GM23338 (cell line): ENCODE measurements around the gene C1orf50. TPM values are rescaled to one million over a fixed set of nuclear protein-coding genes. Genes with fewer than 3 reads are reported as not detected.

Experiments used
- ATAC-seq: fragments of 200-7000 bp; cut with Tn5 transposase; 3 replicates; pipeline ENCODE4 v1.9.1; 2020
- DNase-seq: peaks from one replicate; pipeline ENCODE4 v3.0.0-alpha.2; 2015; ENCODE audit warnings: low spot score
- H2AFZ ChIP-seq: fragments of 200-600 bp; sonication (generic); 2 replicates; pipeline ENCODE4 v1.8.0; 2016; ENCODE audit warnings: antibody characterized with exemption, mild to moderate bottlenecking, moderate library complexity
- H3F3A ChIP-seq: fragments of 200-600 bp; sonication (generic); replicated peaks from 2 replicates; pipeline ENCODE4 v1.8.0; 2017; ENCODE audit warnings: antibody characterized with exemption, mixed run types, low read depth
- H3K27ac ChIP-seq: fragments of 200-600 bp; sonication (generic); 2 replicates; pipeline ENCODE4 v1.6.1; 2016; ENCODE audit warnings: low read depth
- H3K27me3 ChIP-seq: fragments of 200-600 bp; sonication (generic); 2 replicates; pipeline ENCODE4 v1.8.0; 2016; ENCODE audit warnings: mild to moderate bottlenecking, mixed run types, moderate library complexity; ENCODE audit not compliant: insufficient read depth
- H3K36me3 ChIP-seq: fragments of 200-600 bp; sonication (generic); 2 replicates; pipeline ENCODE4 v1.8.0; 2016; ENCODE audit warnings: mild to moderate bottlenecking; ENCODE audit not compliant: insufficient read depth
- H3K4me1 ChIP-seq: fragments of 200-600 bp; sonication (generic); 2 replicates; pipeline ENCODE4 v1.8.0; 2016; ENCODE audit warnings: mild to moderate bottlenecking, moderate library complexity; ENCODE audit not compliant: insufficient read depth
- H3K4me2 ChIP-seq: fragments of 200-600 bp; sonication (generic); 2 replicates; pipeline ENCODE4 v1.7.1; 2017; ENCODE audit warnings: mixed run types
- H3K4me3 ChIP-seq: fragments of 200-600 bp; sonication (generic); 2 replicates; pipeline ENCODE4 v1.6.1; 2016; ENCODE audit warnings: mixed run types
- H3K79me2 ChIP-seq: fragments of 200-600 bp; sonication (generic); replicated peaks from 2 replicates; pipeline ENCODE4 v1.8.0; 2017; ENCODE audit warnings: mild to moderate bottlenecking; ENCODE audit not compliant: insufficient read depth
- H3K9me2 ChIP-seq: fragments of 200-600 bp; sonication (generic); 2 replicates; pipeline ENCODE4 v1.8.0; 2017; ENCODE audit not compliant: insufficient read depth
- H4K20me1 ChIP-seq: fragments of 200-600 bp; sonication (generic); replicated peaks from 2 replicates; pipeline ENCODE4 v1.8.0; 2017; ENCODE audit warnings: mild to moderate bottlenecking; ENCODE audit not compliant: insufficient read depth
- H3K27ac Mint-ChIP-seq: 2 replicates; pipeline ENCODE4 v1.8.0; 2020; ENCODE audit warnings: inconsistent platforms, mild to moderate bottlenecking, moderate library complexity, mixed read lengths
- H3K27me3 Mint-ChIP-seq: 3 replicates; pipeline ENCODE4 v1.8.0; 2022; ENCODE audit warnings: low read depth, mild to moderate bottlenecking, moderate library complexity, mixed read lengths, inconsistent platforms; ENCODE audit not compliant: insufficient read depth, poor library complexity
- H3K36me3 Mint-ChIP-seq: 3 replicates; pipeline ENCODE4 v1.8.0; 2021; ENCODE audit warnings: low read depth, mild to moderate bottlenecking, inconsistent platforms, moderate library complexity, mixed read lengths
- H3K4me1 Mint-ChIP-seq: 3 replicates; pipeline ENCODE4 v1.8.0; 2020; ENCODE audit warnings: mild to moderate bottlenecking, inconsistent platforms, mixed read lengths
- H3K4me3 Mint-ChIP-seq: 3 replicates; pipeline ENCODE4 v1.8.0; 2021; ENCODE audit warnings: moderate library complexity, mild to moderate bottlenecking, inconsistent platforms, mixed read lengths
- H3K9me3 Mint-ChIP-seq: 3 replicates; pipeline ENCODE4 v1.8.0; 2020; ENCODE audit warnings: moderate library complexity, mild to moderate bottlenecking, inconsistent platforms, mixed read lengths
- CREB1 ChIP-seq: fragments of 250-450 bp; sonication (Bioruptor Pico); IDR thresholded peaks from 2 replicates; pipeline ENCODE4 v1.5.0; 2020; ENCODE audit warnings: low read depth, mild to moderate bottlenecking, moderate library complexity
- EZH2 ChIP-seq: fragments of 200-600 bp; sonication (generic); IDR thresholded peaks from one replicate; pipeline ENCODE4 v1.8.0; 2017; ENCODE audit warnings: antibody characterized with exemption, mild to moderate bottlenecking, low read depth; ENCODE audit not compliant: unreplicated experiment
- EZH2phosphoT487 ChIP-seq: fragments of 200-600 bp; sonication (generic); IDR thresholded peaks from one replicate; pipeline ENCODE4 v1.8.1; 2018; ENCODE audit warnings: antibody characterized with exemption; ENCODE audit not compliant: unreplicated experiment
- POLR2AphosphoS5 ChIP-seq: IDR thresholded peaks from 2 replicates; pipeline ENCODE4 v1.6.1; 2016; ENCODE audit warnings: antibody characterized with exemption, low read depth
- STAT1 ChIP-seq: IDR thresholded peaks from one replicate; pipeline ENCODE4 v1.6.1; 2016; ENCODE audit warnings: antibody characterized with exemption; ENCODE audit not compliant: unreplicated experiment
- ZNF114 ChIP-seq: fragments of 250-450 bp; sonication (Bioruptor Pico); IDR thresholded peaks from 2 replicates; pipeline ENCODE4 v1.5.0; 2020; ENCODE audit warnings: mild to moderate bottlenecking, moderate library complexity
- ZNF331 ChIP-seq: fragments of 250-450 bp; sonication (Bioruptor Pico); IDR thresholded peaks from 2 replicates; pipeline ENCODE4 v1.5.0; 2020; ENCODE audit warnings: low read depth, mild to moderate bottlenecking, moderate library complexity
- polyA plus RNA-seq: library from polyadenylated mRNA; unstranded; fragments of >200 nt; fragmentation: Nextera tagmentation; extraction: Ambion mirVana; gene quantifications from 2 replicates; pipeline ENCODE4 v1.2.1, GENCODE V29; 2016
- total RNA-seq: library from RNA; depleted of rRNA; stranded (reverse); fragments of >200 nt; shearing (Covaris generic); gene quantifications from 2 replicates; pipeline ENCODE4 v1.2.3, GENCODE V29; 2014
- TF ChIP-seq, protein P1 (sequence below): IDR thresholded peaks from one replicate; pipeline ENCODE4 v1.6.1; 2018; ENCODE audit warnings: antibody characterized with exemption; ENCODE audit not compliant: unreplicated experiment
- TF ChIP-seq, protein P2 (sequence below): IDR thresholded peaks from 2 replicates; pipeline ENCODE4 v1.6.1; 2016; ENCODE audit warnings: antibody characterized with exemption
- TF ChIP-seq, protein P3 (sequence below), 2 experiments: fragments of 200-600 bp in 1 of 2; sonication (generic) in 1 of 2; conservative IDR thresholded peaks; 2 replicates each; pipeline versions ENCODE4 v1.5.1 to v1.6.1; 2016 to 2017; ENCODE audit warnings: antibody characterized with exemption in 2 of 2, low read depth in 2 of 2, mild to moderate bottlenecking in 2 of 2, moderate library complexity in 1 of 2
- TF ChIP-seq, protein P4 (sequence below): fragments of 250-450 bp; sonication (Bioruptor Pico); IDR thresholded peaks from 2 replicates; pipeline ENCODE4 v1.5.0; 2020; ENCODE audit warnings: mild to moderate bottlenecking, moderate library complexity

The C1orf50 gene
- total and polyA plus RNA-seq, 2 experiments from 2014 or later = 4.4 to 4.7 TPM

DNA sequence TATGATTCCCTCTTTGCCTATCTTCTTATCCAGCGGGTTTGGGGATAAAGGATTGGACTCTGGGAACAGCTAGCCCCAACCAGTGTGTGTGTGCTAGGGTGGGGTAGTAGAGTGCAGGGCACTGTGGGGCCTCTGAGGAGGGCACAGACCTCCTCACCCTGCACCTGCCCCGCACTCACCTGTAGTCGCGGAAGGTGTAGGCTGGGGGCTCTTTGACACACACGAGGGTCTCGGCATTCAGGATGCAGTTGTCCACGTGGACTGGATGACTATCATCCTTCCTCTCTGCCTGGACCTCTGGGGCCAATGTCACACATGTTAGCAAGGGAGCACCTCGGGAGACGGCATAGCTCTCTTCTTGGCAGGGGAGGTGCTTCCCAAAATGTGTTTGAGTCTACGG lies 19.0 kb upstream of the C1orf50 start (continued):
- TF ChIP-seq, protein P1, sequence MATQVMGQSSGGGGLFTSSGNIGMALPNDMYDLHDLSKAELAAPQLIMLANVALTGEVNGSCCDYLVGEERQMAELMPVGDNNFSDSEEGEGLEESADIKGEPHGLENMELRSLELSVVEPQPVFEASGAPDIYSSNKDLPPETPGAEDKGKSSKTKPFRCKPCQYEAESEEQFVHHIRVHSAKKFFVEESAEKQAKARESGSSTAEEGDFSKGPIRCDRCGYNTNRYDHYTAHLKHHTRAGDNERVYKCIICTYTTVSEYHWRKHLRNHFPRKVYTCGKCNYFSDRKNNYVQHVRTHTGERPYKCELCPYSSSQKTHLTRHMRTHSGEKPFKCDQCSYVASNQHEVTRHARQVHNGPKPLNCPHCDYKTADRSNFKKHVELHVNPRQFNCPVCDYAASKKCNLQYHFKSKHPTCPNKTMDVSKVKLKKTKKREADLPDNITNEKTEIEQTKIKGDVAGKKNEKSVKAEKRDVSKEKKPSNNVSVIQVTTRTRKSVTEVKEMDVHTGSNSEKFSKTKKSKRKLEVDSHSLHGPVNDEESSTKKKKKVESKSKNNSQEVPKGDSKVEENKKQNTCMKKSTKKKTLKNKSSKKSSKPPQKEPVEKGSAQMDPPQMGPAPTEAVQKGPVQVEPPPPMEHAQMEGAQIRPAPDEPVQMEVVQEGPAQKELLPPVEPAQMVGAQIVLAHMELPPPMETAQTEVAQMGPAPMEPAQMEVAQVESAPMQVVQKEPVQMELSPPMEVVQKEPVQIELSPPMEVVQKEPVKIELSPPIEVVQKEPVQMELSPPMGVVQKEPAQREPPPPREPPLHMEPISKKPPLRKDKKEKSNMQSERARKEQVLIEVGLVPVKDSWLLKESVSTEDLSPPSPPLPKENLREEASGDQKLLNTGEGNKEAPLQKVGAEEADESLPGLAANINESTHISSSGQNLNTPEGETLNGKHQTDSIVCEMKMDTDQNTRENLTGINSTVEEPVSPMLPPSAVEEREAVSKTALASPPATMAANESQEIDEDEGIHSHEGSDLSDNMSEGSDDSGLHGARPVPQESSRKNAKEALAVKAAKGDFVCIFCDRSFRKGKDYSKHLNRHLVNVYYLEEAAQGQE = no peak
- TF ChIP-seq POLR2AphosphoS5 (no peak), ZNF331 (no peak), EZH2 (no peak), STAT1 (no peak), CREB1 (no peak)

DNA sequence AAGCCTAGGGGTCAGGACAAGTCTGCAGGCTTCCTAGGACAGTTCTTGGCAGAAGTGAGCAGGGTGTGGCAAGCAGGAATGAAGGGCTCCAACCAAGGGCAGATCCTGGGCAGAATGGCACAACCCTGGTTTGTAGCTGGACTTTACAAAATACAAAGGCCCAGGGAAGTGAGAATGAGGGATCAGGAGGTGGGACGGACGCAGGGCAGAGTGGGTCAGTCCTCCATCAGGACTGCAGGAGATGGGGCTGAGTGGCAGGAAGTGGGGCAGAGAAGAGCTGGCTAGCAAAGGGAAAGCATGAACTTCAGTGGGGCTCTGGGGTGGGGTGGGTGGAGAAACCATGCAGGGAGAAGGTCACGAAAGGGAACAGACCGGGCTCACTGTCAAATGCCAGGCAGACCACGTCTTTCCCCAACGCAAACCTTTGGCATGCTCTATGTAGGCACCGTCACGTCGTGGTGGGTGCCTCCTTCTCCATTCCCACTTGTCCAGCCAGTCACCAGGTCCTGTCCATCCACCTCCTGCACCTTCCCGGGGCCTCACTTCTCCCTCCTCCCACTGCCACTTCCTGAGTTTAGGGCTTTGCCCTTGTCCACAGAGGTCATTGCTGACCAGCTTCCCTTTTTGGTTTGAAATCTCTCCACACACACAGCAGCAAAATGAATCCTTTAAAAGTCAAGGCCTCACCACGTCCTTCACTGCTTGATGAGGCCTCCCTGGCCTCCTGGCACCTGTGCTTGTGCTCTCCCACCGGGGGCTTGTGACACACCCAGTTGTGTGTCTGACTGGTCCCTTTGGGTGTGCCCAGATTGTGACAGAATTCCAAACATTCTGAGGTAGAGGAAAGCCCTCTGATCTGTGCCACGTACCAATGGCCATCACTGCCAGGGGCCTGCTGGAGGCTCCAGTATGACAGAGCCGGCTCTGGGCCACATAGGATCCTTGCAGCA lies 18.3 kb upstream of the C1orf50 start:
- peaks cover 15% of the 10 kb centered on the region for H3K9me3 Mint-ChIP-seq
- Histone ChIP-seq H3K4me2 (no peak overlapping the region), H2AFZ (no peak overlapping the region), H4K20me1 (no peaks in the 10 kb centered on the region), H3K27ac (no peak overlapping the region), H3K4me1 (no peaks in the 10 kb centered on the region), H3F3A (0 out of 2 replicates have a peak, but pooled peaks cover 3% of the 10 kb centered on the region), H3K79me2 (no peaks in the 10 kb centered on the region), H3K4me3 (no peak overlapping the region), H3K27me3 (no peaks in the 10 kb centered on the region), H3K36me3 (peaks cover 27% of the 10 kb centered on the region), H3K9me2 (no peaks in the 10 kb centered on the region)
- peaks cover under 1% of the 10 kb centered on the region; the same call in 2 of the 3 replicates for H3K4me1 Mint-ChIP-seq
- DNase-seq (no peak), ATAC-seq (no peak)
- H3K27ac Mint-ChIP-seq = no peak overlapping the region
- no peak overlapping the region for H3K4me3 Mint-ChIP-seq
- peaks cover 17% of the 10 kb centered on the region for H3K27me3 Mint-ChIP-seq
- H3K36me3 Mint-ChIP-seq = peaks cover 57% of the 10 kb centered on the region
- no peak for TF ChIP-seq ZNF114 (CRISPR knock-in tag)
- TF ChIP-seq EZH2 = no peak
- TF ChIP-seq, protein P2, sequence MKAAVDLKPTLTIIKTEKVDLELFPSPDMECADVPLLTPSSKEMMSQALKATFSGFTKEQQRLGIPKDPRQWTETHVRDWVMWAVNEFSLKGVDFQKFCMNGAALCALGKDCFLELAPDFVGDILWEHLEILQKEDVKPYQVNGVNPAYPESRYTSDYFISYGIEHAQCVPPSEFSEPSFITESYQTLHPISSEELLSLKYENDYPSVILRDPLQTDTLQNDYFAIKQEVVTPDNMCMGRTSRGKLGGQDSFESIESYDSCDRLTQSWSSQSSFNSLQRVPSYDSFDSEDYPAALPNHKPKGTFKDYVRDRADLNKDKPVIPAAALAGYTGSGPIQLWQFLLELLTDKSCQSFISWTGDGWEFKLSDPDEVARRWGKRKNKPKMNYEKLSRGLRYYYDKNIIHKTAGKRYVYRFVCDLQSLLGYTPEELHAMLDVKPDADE = no peak
- no peak for TF ChIP-seq POLR2AphosphoS5
- TF ChIP-seq, protein P3, sequence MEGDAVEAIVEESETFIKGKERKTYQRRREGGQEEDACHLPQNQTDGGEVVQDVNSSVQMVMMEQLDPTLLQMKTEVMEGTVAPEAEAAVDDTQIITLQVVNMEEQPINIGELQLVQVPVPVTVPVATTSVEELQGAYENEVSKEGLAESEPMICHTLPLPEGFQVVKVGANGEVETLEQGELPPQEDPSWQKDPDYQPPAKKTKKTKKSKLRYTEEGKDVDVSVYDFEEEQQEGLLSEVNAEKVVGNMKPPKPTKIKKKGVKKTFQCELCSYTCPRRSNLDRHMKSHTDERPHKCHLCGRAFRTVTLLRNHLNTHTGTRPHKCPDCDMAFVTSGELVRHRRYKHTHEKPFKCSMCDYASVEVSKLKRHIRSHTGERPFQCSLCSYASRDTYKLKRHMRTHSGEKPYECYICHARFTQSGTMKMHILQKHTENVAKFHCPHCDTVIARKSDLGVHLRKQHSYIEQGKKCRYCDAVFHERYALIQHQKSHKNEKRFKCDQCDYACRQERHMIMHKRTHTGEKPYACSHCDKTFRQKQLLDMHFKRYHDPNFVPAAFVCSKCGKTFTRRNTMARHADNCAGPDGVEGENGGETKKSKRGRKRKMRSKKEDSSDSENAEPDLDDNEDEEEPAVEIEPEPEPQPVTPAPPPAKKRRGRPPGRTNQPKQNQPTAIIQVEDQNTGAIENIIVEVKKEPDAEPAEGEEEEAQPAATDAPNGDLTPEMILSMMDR (conservative IDR thresholded peaks at IDR 0.05; ENCODE audit: low read depth in 2 of 2) = no peak
- no peak for TF ChIP-seq CREB1
- TF ChIP-seq EZH2phosphoT487 = no peak
- TF ChIP-seq, protein P4, sequence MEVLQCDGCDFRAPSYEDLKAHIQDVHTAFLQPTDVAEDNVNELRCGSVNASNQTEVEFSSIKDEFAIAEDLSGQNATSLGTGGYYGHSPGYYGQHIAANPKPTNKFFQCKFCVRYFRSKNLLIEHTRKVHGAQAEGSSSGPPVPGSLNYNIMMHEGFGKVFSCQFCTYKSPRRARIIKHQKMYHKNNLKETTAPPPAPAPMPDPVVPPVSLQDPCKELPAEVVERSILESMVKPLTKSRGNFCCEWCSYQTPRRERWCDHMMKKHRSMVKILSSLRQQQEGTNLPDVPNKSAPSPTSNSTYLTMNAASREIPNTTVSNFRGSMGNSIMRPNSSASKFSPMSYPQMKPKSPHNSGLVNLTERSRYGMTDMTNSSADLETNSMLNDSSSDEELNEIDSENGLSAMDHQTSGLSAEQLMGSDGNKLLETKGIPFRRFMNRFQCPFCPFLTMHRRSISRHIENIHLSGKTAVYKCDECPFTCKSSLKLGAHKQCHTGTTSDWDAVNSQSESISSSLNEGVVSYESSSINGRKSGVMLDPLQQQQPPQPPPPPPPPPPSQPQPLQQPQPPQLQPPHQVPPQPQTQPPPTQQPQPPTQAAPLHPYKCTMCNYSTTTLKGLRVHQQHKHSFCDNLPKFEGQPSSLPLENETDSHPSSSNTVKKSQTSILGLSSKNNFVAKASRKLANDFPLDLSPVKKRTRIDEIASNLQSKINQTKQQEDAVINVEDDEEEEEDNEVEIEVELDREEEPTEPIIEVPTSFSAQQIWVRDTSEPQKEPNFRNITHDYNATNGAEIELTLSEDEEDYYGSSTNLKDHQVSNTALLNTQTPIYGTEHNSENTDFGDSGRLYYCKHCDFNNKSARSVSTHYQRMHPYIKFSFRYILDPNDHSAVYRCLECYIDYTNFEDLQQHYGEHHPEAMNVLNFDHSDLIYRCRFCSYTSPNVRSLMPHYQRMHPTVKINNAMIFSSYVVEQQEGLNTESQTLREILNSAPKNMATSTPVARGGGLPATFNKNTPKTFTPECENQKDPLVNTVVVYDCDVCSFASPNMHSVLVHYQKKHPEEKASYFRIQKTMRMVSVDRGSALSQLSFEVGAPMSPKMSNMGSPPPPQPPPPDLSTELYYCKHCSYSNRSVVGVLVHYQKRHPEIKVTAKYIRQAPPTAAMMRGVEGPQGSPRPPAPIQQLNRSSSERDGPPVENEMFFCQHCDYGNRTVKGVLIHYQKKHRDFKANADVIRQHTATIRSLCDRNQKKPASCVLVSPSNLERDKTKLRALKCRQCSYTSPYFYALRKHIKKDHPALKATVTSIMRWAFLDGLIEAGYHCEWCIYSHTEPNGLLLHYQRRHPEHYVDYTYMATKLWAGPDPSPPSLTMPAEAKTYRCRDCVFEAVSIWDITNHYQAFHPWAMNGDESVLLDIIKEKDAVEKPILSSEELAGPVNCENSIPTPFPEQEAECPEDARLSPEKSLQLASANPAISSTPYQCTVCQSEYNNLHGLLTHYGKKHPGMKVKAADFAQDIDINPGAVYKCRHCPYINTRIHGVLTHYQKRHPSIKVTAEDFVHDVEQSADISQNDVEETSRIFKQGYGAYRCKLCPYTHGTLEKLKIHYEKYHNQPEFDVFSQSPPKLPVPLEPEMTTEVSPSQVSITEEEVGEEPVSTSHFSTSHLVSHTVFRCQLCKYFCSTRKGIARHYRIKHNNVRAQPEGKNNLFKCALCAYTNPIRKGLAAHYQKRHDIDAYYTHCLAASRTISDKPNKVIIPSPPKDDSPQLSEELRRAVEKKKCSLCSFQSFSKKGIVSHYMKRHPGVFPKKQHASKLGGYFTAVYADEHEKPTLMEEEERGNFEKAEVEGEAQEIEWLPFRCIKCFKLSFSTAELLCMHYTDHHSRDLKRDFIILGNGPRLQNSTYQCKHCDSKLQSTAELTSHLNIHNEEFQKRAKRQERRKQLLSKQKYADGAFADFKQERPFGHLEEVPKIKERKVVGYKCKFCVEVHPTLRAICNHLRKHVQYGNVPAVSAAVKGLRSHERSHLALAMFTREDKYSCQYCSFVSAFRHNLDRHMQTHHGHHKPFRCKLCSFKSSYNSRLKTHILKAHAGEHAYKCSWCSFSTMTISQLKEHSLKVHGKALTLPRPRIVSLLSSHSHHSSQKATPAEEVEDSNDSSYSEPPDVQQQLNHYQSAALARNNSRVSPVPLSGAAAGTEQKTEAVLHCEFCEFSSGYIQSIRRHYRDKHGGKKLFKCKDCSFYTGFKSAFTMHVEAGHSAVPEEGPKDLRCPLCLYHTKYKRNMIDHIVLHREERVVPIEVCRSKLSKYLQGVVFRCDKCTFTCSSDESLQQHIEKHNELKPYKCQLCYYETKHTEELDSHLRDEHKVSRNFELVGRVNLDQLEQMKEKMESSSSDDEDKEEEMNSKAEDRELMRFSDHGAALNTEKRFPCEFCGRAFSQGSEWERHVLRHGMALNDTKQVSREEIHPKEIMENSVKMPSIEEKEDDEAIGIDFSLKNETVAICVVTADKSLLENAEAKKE (CRISPR knock-in tag) = no peak
